HG02885 (cell line): ENCODE measurements around the gene CPPED1.
"Not testable (repeated sequence)": the region's sequence is repeated elsewhere in the genome, so short reads cannot be mapped to it uniquely, and the experiment has no call there.

Experiments used
- ATAC-seq: cut with Tn5 transposase; IDR thresholded peaks from one replicate; pipeline ENCODE4 v1.9.1; 2021; ENCODE audit warnings: mild to moderate bottlenecking; ENCODE audit not compliant: unreplicated experiment, poor library complexity

CPPED1 gene

DNA sequence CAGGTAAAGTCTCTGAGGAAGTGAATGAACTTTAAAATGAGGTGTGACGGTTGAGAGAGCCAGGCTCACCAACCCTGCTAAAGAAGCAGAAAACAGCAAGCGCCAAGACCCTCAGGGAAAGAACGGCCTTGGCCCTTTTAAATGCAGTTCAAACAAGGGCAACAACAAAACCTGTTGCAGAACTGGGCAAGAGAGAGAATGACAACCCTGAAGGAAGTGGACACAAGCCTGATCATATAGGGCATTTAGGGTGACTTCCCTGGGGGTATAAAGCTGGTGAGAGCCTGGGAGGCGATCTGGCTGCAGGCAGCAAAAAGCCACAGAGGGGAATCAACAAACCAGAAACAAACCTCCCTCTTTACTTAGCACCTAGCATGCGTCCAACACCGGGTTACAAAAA is 1.0 kb downstream of the CPPED1 start:
- ATAC-seq, result no peak

GRCh38 chr16:12802048-12802447 is 1.6 kb downstream of the CPPED1 start:
- no peak for ATAC-seq

GRCh38 chr16:12801511-12802042 is 2.1 kb downstream of the CPPED1 start:
- ATAC-seq, result peak; percentile 51

- no peak for ATAC-seq
Observed at GRCh38 chr16:12800817-12801216, 2.9 kb downstream of the CPPED1 start.

- not testable (repeated sequence) for ATAC-seq
Observed at GRCh38 chr16:12799996-12800395, 3.7 kb downstream of the CPPED1 start.

- ATAC-seq, result no peak
Observed at GRCh38 chr16:12798846-12799245, 4.8 kb downstream of the CPPED1 start.

GRCh38 chr16:12798171-12798570 is 5.5 kb downstream of the CPPED1 start:
- no peak for ATAC-seq

- no peak for ATAC-seq
Observed at GRCh38 chr16:12796498-12796897, 7.2 kb downstream of the CPPED1 start.

DNA sequence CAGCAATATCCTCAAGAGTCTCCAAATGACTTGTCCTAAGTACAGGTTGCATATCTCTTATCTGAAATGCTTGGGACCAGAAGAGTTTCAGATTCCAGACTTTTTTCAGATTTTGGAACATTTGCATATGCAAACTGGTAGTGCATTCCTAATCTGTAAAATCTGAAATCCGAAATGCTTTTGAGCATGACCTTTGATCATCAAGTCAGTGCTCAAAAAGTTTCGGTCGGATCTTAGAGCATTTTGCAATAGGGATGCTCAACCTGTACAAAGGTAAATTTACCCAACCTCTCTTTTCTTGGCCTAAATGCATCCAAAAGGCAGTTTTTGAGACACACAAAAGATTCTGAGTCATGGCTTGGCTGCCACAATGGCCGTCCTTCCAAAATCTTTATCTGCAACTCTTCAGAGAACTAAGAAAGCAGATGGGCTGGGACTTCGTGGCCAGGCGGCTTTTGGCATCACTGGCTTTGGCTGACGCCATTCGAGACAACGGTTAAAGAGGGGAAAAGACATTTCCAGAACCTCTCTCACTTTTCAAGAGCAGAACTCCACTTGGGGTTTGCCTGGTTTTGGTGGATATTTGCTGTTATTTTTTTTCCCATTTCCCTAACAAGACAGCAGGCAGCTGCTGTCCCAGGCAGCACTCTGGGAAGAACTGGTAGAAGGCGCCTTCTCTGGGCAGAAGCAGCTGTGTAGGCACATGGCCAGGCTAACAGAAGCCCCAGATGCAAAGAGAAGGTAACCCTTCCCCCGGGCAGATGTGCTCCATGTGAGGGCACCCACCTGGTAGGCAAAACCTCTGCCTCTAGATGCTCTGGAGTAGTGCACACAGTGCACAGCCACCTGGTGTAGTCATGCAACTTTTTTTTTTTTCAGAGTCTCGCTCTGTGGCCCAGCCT is 8.9 kb downstream of the CPPED1 start:
- no peak for ATAC-seq

DNA sequence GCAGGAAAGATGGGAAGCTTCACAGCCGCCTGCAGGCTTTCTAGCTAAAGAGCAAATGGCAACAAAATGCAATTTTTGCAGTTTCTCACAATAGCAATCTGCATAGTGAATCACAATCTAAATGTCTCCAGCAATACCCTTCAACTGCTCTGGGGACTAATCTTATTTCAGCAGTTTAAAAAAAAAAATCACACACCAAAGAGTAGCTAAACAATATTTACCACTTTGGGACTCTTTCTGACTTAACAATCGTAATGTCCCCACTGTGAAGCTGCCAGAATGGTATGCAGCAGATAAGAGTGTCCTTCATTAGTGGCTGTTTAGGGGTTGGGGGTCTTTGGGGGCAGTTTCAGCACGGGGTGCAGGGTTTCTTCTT is 9.8 kb downstream of the CPPED1 start:
- no peak for ATAC-seq

- ATAC-seq, result no peak
Observed at GRCh38 chr16:12793120-12793864, 10.4 kb downstream of the CPPED1 start.

- not testable (repeated sequence) for ATAC-seq
Observed at GRCh38 chr16:12792528-12792927, 11.2 kb downstream of the CPPED1 start.

- ATAC-seq, result no peak
Observed at GRCh38 chr16:12791340-12791739, 12.3 kb downstream of the CPPED1 start.

DNA sequence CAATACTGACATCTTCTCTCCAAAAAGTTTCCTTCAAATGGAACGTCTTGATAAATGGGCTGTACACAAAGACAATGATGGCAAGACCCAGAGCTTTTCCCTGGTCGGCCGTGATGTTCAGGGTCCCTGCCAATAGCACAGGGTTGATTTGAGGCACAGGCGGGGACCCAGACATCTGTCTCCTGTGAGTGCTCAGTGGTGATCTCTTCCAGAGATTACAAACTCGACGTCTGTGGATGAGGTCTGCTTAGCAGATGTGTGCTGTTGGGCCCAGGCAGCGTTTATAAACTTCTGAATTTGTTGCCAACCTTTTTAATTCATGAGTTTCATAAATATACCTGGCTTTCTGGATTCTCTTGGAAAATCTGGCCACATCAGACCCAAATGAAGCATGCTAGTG is 14.9 kb downstream of the CPPED1 start:
- ATAC-seq, result no peak

- no peak for ATAC-seq
Observed at GRCh38 chr16:12786081-12786480, 17.6 kb downstream of the CPPED1 start.

- ATAC-seq, result no peak
Observed at GRCh38 chr16:12784076-12784475, 19.6 kb downstream of the CPPED1 start.

- no peak for ATAC-seq
Observed at GRCh38 chr16:12781777-12782176, 21.9 kb downstream of the CPPED1 start.

DNA sequence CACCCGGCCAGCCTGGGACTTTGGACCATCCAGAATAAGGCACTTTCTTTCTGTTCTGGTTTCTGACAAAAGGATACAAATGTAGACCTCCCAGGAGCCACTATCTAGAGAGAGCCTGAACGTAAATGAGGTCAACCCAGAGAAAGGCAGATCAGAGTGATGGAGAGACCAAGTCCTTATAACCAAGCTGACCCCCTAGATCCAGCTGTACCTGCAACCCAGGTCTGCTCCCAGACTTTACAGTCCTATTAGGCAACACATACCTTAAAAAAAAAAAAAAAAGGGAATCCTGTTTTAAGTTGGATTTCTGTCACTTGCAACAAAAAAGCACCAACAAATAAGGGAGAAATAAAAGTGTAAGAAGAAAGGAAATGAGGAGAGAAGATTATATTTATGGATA is 23.2 kb downstream of the CPPED1 start:
- ATAC-seq, result no peak

DNA sequence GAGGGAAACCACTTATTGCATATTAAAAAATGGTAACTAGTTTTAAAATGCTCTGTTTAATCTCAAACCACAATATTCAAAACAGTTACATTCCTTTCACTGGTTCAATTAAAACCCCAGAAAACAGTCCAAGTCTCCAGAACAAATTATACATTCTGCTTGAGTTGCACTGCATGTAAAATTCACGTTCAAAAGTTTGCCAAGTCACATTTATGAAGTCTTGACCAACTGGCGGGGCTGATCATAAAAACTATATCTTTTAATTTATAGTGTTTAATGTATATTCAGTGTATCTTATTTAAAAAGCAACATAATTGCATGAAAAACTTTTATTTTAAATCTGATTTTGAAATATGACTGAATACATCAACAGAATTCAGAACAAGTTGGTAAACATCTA is 25.0 kb downstream of the CPPED1 start:
- no peak for ATAC-seq

DNA sequence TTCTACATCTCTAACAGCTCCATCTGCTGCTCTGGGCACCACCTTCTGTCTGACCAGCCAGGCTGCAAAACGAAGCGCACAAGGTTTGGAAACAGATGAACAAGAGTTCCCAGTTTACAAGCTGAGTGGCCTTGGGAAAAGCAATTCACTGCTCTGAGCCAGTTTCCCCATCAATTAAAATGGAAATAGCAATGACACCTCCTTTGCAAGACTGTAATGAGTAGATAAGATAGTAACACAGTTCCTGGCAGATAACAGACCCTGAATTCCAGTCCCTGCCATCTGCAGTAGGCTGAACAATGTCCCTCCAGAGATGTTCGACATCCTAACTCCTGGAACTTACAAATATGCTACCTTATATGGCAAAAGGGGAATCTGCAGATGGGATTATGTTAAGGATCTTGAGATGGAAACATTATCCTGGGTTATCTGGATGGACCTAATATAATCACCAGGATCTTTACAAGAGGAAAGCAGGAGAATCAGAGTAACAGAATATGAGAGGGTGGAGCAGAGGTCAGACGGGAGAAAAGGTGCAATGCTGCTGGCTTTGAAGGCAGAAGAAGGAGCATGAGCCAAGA is 27.9 kb downstream of the CPPED1 start:
- ATAC-seq, result no peak

DNA sequence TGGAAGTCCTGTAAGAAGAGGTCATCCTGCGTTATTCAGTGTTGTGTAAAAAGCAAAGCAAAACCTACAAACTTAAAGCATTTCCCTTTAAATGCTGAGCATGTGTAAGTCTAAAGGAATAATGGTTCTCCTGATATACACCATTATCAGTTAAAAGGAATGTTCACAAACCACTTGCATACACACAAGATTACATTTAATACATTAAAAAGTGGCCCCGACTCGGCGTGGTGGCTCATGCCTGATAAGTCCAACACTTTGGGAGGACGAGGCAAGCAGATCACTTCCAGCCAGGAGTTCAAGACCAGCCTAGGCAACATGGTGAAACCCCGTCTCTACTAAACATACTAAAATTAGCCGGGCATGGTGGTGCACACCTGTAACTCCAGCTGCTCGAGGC is 30.5 kb downstream of the CPPED1 start:
- no peak for ATAC-seq
